ENCODE data around the gene DELE1. TPM values are rescaled to one million over a fixed set of nuclear protein-coding genes. Genes with fewer than 3 reads are reported as not detected.
"Not testable (repeated sequence)": the region's sequence is repeated elsewhere in the genome, so short reads cannot be mapped to it uniquely, and the experiment has no call there.

The DELE1 gene
- total and polyA plus RNA-seq, 7 donors, result 34.2 to 88.3 (median 52.6) TPM

GRCh38 chr5:141881886-141882285, 41.8 kb upstream of the DELE1 start:
- peaks cover 0 to 26% (median 25%) of the 10 kb centered on the region in 4 donors for H3K4me1 ChIP-seq
- intact Hi-C loops (cut with DNase I), result no loop called here
- TF ChIP-seq EP300 (IDR thresholded peaks at IDR 0.05) (no peak), POLR2AphosphoS5 (IDR thresholded peaks at IDR 0.05) (no peak), POLR2A (IDR thresholded peaks at IDR 0.05) (no peak), CTCF (IDR thresholded peaks at IDR 0.05) (no peak)

GRCh38 chr5:141882594-141883183, 41.0 kb upstream of the DELE1 start:
- intact Hi-C loops (cut with DNase I), result no loop called here
- peak overlapping the region in 1 of 4 donors; percentile 24 for H3K4me3 ChIP-seq
- 14 to 17% methylated on average over 13 of the region's 13 CpGs for WGBS, 2 donors

More at GRCh38 chr5:141881886-141882285, 41.8 kb upstream of the DELE1 start:
- Histone ChIP-seq H3K9me3 (no peaks in the 10 kb centered on the region), H3K27me3 (peaks cover 20 to 83% (median 38%) of the 10 kb centered on the region in 3 donors), H3K36me3 (no peaks in the 10 kb centered on the region), H3K4me3 (peak overlapping the region in 1 of 4 donors; percentile 6), H3K27ac (peak overlapping the region; percentile 37 to 76 (median 64))
- DNase-seq, result no peak
- WGBS, 2 donors, result 37 to 58% methylated on average over 4 of the region's 4 CpGs

GRCh38 chr5:141883184-141883891, 40.3 kb upstream of the DELE1 start:
- no peaks in the 10 kb centered on the region for H3K9me3 ChIP-seq
- TF ChIP-seq EP300 (IDR thresholded peaks at IDR 0.05), result peak in 1 of 4 donors; percentile 9
- peak in 1 of 4 donors; percentile 24 for TF ChIP-seq POLR2AphosphoS5 (IDR thresholded peaks at IDR 0.05)
- TF ChIP-seq CTCF (IDR thresholded peaks at IDR 0.05), result no peak
- no peak for TF ChIP-seq POLR2A (IDR thresholded peaks at IDR 0.05)
- WGBS, 2 donors, result 6 to 26% methylated on average over 35 of the region's 35 CpGs
- H3K27me3 ChIP-seq, result peaks cover 17 to 73% (median 26%) of the 10 kb centered on the region in 3 donors
- peak overlapping the region in 1 of 4 donors; percentile 24 for H3K4me3 ChIP-seq
- peak; percentile 71 for DNase-seq
- intact Hi-C loops (cut with DNase I), result no loop called here
- H3K36me3 ChIP-seq, result no peaks in the 10 kb centered on the region
- H3K4me1 ChIP-seq, result peaks cover 0 to 14% (median 13%) of the 10 kb centered on the region in 4 donors
- peak overlapping the region in 2 of 4 donors; percentile 61 to 76 for H3K27ac ChIP-seq

More at GRCh38 chr5:141882594-141883183, 41.0 kb upstream of the DELE1 start:
- no peaks in the 10 kb centered on the region for H3K36me3 ChIP-seq
- H3K27me3 ChIP-seq, result peaks cover 17 to 77% (median 30%) of the 10 kb centered on the region in 3 donors
- TF ChIP-seq POLR2AphosphoS5 (IDR thresholded peaks at IDR 0.05) (peak in 1 of 4 donors; percentile 6), POLR2A (IDR thresholded peaks at IDR 0.05) (no peak)
- H3K4me1 ChIP-seq, result peaks cover 0 to 18% (median 17%) of the 10 kb centered on the region in 4 donors
- no peaks in the 10 kb centered on the region for H3K9me3 ChIP-seq
- no peak for DNase-seq
- peak overlapping the region in 3 of 4 donors; percentile 37 to 76 (median 61) for H3K27ac ChIP-seq

GRCh38 chr5:141883892-141884318, 39.8 kb upstream of the DELE1 start:
- TF ChIP-seq CTCF (IDR thresholded peaks at IDR 0.05) (no peak), POLR2AphosphoS5 (IDR thresholded peaks at IDR 0.05) (no peak), EP300 (IDR thresholded peaks at IDR 0.05) (no peak), POLR2A (IDR thresholded peaks at IDR 0.05) (no peak)
- no peak for DNase-seq
- WGBS, 2 donors, result 49 to 79% methylated on average over 8 of the region's 8 CpGs
- Histone ChIP-seq H3K4me1 (peaks cover 0 to 9% (median 8%) of the 10 kb centered on the region in 4 donors), H3K36me3 (no peaks in the 10 kb centered on the region), H3K9me3 (no peaks in the 10 kb centered on the region), H3K27ac (no peak overlapping the region), H3K4me3 (no peak overlapping the region), H3K27me3 (peaks cover 17 to 73% (median 26%) of the 10 kb centered on the region in 3 donors)
- intact Hi-C loops (cut with DNase I), result no loop called here

- no peaks in the 10 kb centered on the region for H3K9me3 ChIP-seq
- no peak overlapping the region for H3K27ac ChIP-seq
- TF ChIP-seq POLR2AphosphoS5 (IDR thresholded peaks at IDR 0.05) (no peak), CTCF (IDR thresholded peaks at IDR 0.05) (no peak), EP300 (IDR thresholded peaks at IDR 0.05) (no peak), POLR2A (IDR thresholded peaks at IDR 0.05) (no peak)
- H3K27me3 ChIP-seq, result peaks cover 0 to 36% (median 5%) of the 10 kb centered on the region in 3 donors
- intact Hi-C loops (cut with DNase I), result no loop called here
- DNase-seq, result no peak
- no peaks in the 10 kb centered on the region for H3K4me1 ChIP-seq
- no peaks in the 10 kb centered on the region for H3K36me3 ChIP-seq
- no peak overlapping the region for H3K4me3 ChIP-seq
- WGBS, 2 donors, result 64 to 68% methylated on average over 3 of the region's 3 CpGs
These were observed 34.3 kb upstream of the DELE1 start for GRCh38 chr5:141889282-141889871.

GRCh38 chr5:141890429-141890828, 33.2 kb upstream of the DELE1 start:
- 95 to 96% methylated on average over 2 of the region's 2 CpGs for WGBS, 2 donors
- H3K4me1 ChIP-seq; DNase-seq; H3K27ac ChIP-seq; H3K4me3 ChIP-seq; H3K36me3 ChIP-seq; H3K9me3 ChIP-seq; intact Hi-C loops (cut with DNase I): not testable (repeated sequence)
- peaks cover 0 to 25% (median 0%) of the 10 kb centered on the region in 3 donors for H3K27me3 ChIP-seq

Data from sigmoid colon (tissue), 7 donors.